NCI-H2171 (cell line): ENCODE data around the gene CCNY.
A peak's percentile ranks its signal among the peaks of the same experiment; 100 is the strongest.

Source experiments
- DNase-seq: peaks from one replicate; lab custom pipeline; 2025; lab: John Stamatoyannopoulos, UW

CCNY gene

GRCh38 chr10:35558276-35558675, 222.0 kb downstream of the CCNY start:
- no peak for DNase-seq

GRCh38 chr10:35559416-35559815, 223.1 kb downstream of the CCNY start:
- DNase-seq: no peak

- no peak for DNase-seq
Measured at GRCh38 chr10:35561715-35562114, 225.4 kb downstream of the CCNY start.

- no peak for DNase-seq
Measured at GRCh38 chr10:35562427-35562826, 226.1 kb downstream of the CCNY start.

GRCh38 chr10:35563261-35563891, 227.1 kb downstream of the CCNY start:
- peak; percentile 19 for DNase-seq

- no peak for DNase-seq
Measured at GRCh38 chr10:35564341-35564968, 228.1 kb downstream of the CCNY start.

- no peak for DNase-seq
Measured at GRCh38 chr10:35565602-35566081, 229.3 kb downstream of the CCNY start.

GRCh38 chr10:35567951-35568350, 231.6 kb downstream of the CCNY start:
- no peak for DNase-seq

- no peak for DNase-seq
Measured at GRCh38 chr10:35568483-35569015, 232.2 kb downstream of the CCNY start.

GRCh38 chr10:35569111-35569707, 232.9 kb downstream of the CCNY start:
- no peak for DNase-seq

GRCh38 chr10:35569836-35570235, 233.5 kb downstream of the CCNY start:
- DNase-seq: no peak

- DNase-seq: no peak
Measured at GRCh38 chr10:35570397-35570796, 234.1 kb downstream of the CCNY start.

GRCh38 chr10:35572583-35572982, 236.3 kb downstream of the CCNY start:
- DNase-seq: no peak

- DNase-seq: no peak
Measured at GRCh38 chr10:35573796-35574195, 237.5 kb downstream of the CCNY start.

- no peak for DNase-seq
Measured at GRCh38 chr10:35574924-35575352, 238.6 kb downstream of the CCNY start.

GRCh38 chr10:35575640-35576039, 239.3 kb downstream of the CCNY start:
- DNase-seq: no peak

GRCh38 chr10:35576730-35577129, 240.4 kb downstream of the CCNY start:
- DNase-seq: no peak

GRCh38 chr10:35577926-35578617, 241.8 kb downstream of the CCNY start:
- peak; percentile 18 for DNase-seq

- DNase-seq: no peak
Measured at GRCh38 chr10:35578618-35578956, 242.3 kb downstream of the CCNY start.

- no peak for DNase-seq
Measured at GRCh38 chr10:35579116-35579515, 242.8 kb downstream of the CCNY start.

GRCh38 chr10:35579726-35580422, 243.6 kb downstream of the CCNY start:
- peak; percentile 11 for DNase-seq

GRCh38 chr10:35580423-35580770, 244.1 kb downstream of the CCNY start:
- no peak for DNase-seq
